GM21576 (cell line): ENCODE results near the gene SGSH.
A peak's percentile ranks its signal among the peaks of the same experiment; 100 is the strongest.
"Not testable (repeated sequence)": the region's sequence is repeated elsewhere in the genome, so short reads cannot be mapped to it uniquely, and the experiment has no call there.

ENCODE experiments used
- ATAC-seq: cut with Tn5 transposase; IDR thresholded peaks from one replicate; pipeline ENCODE4 v1.9.1; 2021; ENCODE audit warnings: mild to moderate bottlenecking, moderate library complexity; ENCODE audit not compliant: unreplicated experiment

Gene SGSH

GRCh38 chr17:80220054-80220735, at the start of gene SGSH, which contains the start of gene SLC26A11:
Gene SGSH, minus strand, starts transcription at chr17:80220333. Its CDS starts 20 bp downstream, at chr17:80220313.
Gene SLC26A11, plus strand, starts transcription at chr17:80220427. Its CDS starts 1,134 bp downstream, at chr17:80221561.
- peak; percentile 33 for ATAC-seq

GRCh38 chr17:80269405-80269807, 49.3 kb upstream of the SGSH start:
- ATAC-seq, result no peak

- ATAC-seq, result no peak
These were observed 48.3 kb upstream of the SGSH start for GRCh38 chr17:80268427-80268826.

- no peak for ATAC-seq
These were observed 47.3 kb upstream of the SGSH start for GRCh38 chr17:80267391-80267790.

- ATAC-seq, result no peak
These were observed 45.3 kb upstream of the SGSH start for GRCh38 chr17:80265205-80266068.

GRCh38 chr17:80264205-80265075, 44.3 kb upstream of the SGSH start:
- no peak for ATAC-seq

- peak; percentile 33 for ATAC-seq
These were observed 43.4 kb upstream of the SGSH start for GRCh38 chr17:80263253-80264204.

- no peak for ATAC-seq
These were observed 42.7 kb upstream of the SGSH start for GRCh38 chr17:80262775-80263244.

GRCh38 chr17:80262291-80262690, 42.2 kb upstream of the SGSH start:
- ATAC-seq, result no peak

GRCh38 chr17:80261895-80262279, 41.8 kb upstream of the SGSH start:
- ATAC-seq, result no peak

GRCh38 chr17:80261159-80261894, 41.2 kb upstream of the SGSH start:
- no peak for ATAC-seq

GRCh38 chr17:80260791-80261158, 40.6 kb upstream of the SGSH start, which contains the start of gene RNF213:
Gene RNF213, plus strand, starts transcription at chr17:80260852. Its CDS starts 2,830 bp downstream, at chr17:80263682.
- ATAC-seq, result no peak

- no peak for ATAC-seq
These were observed 40.0 kb upstream of the SGSH start for GRCh38 chr17:80260069-80260535.

- ATAC-seq, result no peak
These were observed 39.4 kb upstream of the SGSH start for GRCh38 chr17:80259457-80260068.

GRCh38 chr17:80258296-80258695, 38.2 kb upstream of the SGSH start:
- ATAC-seq, result not testable (repeated sequence)

GRCh38 chr17:80257716-80258213, 37.6 kb upstream of the SGSH start:
- no peak for ATAC-seq

GRCh38 chr17:80256034-80256350, 35.9 kb upstream of the SGSH start:
- no peak for ATAC-seq
